ENCODE data around the gene FBN3.
A peak's percentile ranks its signal among the peaks of the same experiment; 100 is the strongest.

Gene FBN3

DNA sequence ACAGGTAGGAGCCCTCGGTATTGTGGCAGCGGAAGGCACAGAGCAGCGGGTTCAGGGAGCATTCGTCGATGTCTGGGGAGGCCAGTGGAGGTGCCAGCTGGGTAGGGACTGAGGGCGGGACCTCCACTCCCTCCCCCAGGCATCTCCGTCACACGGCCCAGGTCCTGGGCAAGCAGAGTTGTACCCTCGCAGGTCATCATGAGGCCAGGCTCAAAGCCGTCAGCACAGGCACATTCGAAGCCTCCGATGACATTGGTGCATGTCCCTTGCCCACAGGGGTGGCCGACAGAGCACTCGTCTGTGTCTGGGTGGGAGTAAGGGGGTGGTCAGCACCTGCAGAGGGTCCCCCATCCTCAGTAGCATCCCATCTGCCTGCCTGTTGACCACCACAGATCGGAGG is 61.5 kb downstream of the FBN3 start (continued):
- TF ChIP-seq, protein P1, sequence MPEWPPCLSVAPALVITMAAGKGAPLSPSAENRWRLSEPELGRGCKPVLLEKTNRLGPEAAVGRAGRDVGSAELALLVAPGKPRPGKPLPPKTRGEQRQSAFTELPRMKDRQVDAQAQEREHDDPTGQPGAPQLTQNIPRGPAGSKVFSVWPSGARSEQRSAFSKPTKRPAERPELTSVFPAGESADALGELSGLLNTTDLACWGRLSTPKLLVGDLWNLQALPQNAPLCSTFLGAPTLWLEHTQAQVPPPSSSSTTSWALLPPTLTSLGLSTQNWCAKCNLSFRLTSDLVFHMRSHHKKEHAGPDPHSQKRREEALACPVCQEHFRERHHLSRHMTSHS (tag by site-specific recombination; IDR thresholded peaks at IDR 0.05), result no peak
- no peak for TF ChIP-seq ZNF184 (tag by site-specific recombination; IDR thresholded peaks at IDR 0.05)
- TF ChIP-seq ZSCAN5A (tag by site-specific recombination; IDR thresholded peaks at IDR 0.05), result no peak
- no peak for TF ChIP-seq ZNF624 (tag by site-specific recombination; IDR thresholded peaks at IDR 0.05)
- TF ChIP-seq ZNF16 (tag by site-specific recombination; IDR thresholded peaks at IDR 0.05; ENCODE audit: low read depth), result no peak
- TF ChIP-seq ZNF292 (tag by site-specific recombination; IDR thresholded peaks at IDR 0.05; ENCODE audit: borderline replicate concordance, low read depth), result no peak
- no peak for TF ChIP-seq ZFP41 (tag by site-specific recombination; IDR thresholded peaks at IDR 0.05; ENCODE audit: borderline replicate concordance)
- TF ChIP-seq ZNF580 (tag by site-specific recombination; IDR thresholded peaks at IDR 0.05), result no peak
- no peak for TF ChIP-seq KLF10 (tag by site-specific recombination; IDR thresholded peaks at IDR 0.05)
- TF ChIP-seq ZNF501 (tag by site-specific recombination; IDR thresholded peaks at IDR 0.05), result no peak

DNA sequence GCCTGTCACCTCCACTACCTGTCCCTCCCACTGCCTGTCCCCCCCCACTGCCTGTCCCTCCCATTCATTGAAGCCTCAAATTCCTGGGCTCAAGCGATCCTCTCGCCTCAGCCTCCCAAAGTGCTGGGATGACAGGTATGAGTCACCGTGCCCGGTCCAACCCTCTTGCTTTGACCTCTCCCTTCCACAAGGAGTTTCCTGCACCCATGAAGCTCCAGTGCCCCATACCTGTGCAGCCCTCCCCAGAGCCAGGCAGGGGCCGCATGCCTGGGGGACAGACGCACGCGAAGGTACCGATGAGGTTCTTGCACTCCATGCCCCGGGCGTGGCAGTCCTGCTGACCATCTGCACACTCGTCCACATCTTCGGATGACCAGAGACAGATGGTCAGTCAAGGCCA is 62.5 kb downstream of the FBN3 start:
- Histone ChIP-seq H3K36me3 (ENCODE audit: control insufficient read depth in 2 of 2, insufficient read depth in 1 of 2, low read length in 2 of 2) (no peaks in the 10 kb centered on the region), H3K4me1 (ENCODE audit: control insufficient read depth, insufficient read depth, low read length) (no peaks in the 10 kb centered on the region), H3K27ac (ENCODE audit: extremely low read depth, low read depth, low read length) (no peak overlapping the region), H3K9me3 (ENCODE audit: control insufficient read depth, insufficient read depth, low read depth, low read length) (no peaks in the 10 kb centered on the region), H3K4me3 (ENCODE audit: low read depth, low read length) (no peak overlapping the region)
- ChIA-PET CTCF (interaction anchor here (0.7 to 1.3 kb wide), 2 partner anchors 18 to 85 kb away, joined by 3 to 5 read pairs; no protein-coding TSS in a partner anchor), POLR2A (no interaction called here)
- TF ChIP-seq ZNF514 (tag by site-specific recombination; IDR thresholded peaks at IDR 0.05) (no peak), ZNF639 (tag by site-specific recombination; IDR thresholded peaks at IDR 0.05) (no peak), ZNF677 (tag by site-specific recombination; IDR thresholded peaks at IDR 0.05) (no peak), PBX3 (CRISPR knock-in tag; IDR thresholded peaks at IDR 0.05) (no peak), ZNF530 (tag by site-specific recombination; IDR thresholded peaks at IDR 0.05; ENCODE audit: low read depth) (no peak), ZNF19 (tag by site-specific recombination; IDR thresholded peaks at IDR 0.05; ENCODE audit: low read depth) (no peak), ZNF266 (tag by site-specific recombination; IDR thresholded peaks at IDR 0.05; ENCODE audit: low read depth) (no peak)

DNA sequence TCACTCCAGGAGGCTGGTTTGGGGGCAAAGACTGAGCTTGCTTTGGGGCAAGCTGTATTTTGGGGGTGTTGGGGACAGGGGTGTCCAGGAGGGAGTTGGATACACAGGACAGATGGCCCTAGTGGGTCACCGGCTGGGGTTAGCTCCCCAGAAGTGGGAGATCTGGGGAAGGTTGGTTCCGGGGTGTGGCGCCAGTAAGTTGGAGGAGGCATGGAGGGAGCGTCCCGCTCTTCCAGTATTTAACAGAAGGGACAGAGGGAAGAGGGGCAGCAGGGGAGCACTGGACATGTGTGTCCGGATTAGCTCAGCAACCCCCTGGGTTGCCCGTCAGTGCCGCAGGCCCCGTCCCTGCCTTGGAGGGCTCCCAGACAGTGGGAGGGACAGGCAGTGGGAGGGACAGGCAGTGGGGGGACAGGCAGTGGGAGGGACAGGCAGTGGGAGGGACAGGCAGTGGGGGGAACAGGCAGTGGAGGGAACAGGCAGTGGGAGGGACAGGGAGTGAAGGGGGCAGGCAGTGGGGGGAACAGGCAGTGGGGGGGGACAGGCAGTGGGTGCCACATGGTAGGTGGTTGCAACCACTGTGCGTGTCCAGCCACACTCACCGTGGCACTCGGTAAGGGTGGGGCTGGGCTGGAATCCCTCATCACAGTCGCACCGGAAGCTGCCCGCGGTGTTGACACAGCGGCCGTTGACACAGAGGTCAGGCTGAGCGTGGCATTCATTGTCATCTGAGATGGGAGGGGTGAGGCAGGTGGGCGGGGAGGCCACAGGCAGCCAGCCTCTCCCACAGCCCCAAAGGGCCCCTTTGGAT is 63.6 kb downstream of the FBN3 start:
- ChIA-PET CTCF (interaction anchor here (0.7 to 1.3 kb wide), 2 partner anchors 17 to 84 kb away, joined by 3 to 5 read pairs; no protein-coding TSS in a partner anchor), POLR2A (no interaction called here)
- Histone ChIP-seq H3K4me3 (ENCODE audit: low read depth, low read length) (no peak overlapping the region), H3K4me1 (ENCODE audit: control insufficient read depth, insufficient read depth, low read length) (no peaks in the 10 kb centered on the region), H3K9me3 (ENCODE audit: control insufficient read depth, insufficient read depth, low read depth, low read length) (no peaks in the 10 kb centered on the region), H3K36me3 (ENCODE audit: control insufficient read depth in 2 of 2, insufficient read depth in 1 of 2, low read length in 2 of 2) (no peaks in the 10 kb centered on the region), H3K27ac (ENCODE audit: extremely low read depth, low read depth, low read length) (no peak overlapping the region)
- TF ChIP-seq ZNF221 (tag by site-specific recombination; IDR thresholded peaks at IDR 0.05; ENCODE audit: borderline replicate concordance) (no peak), BCL11B (tag by site-specific recombination; IDR thresholded peaks at IDR 0.05; ENCODE audit: low read depth) (no peak), KLF1 (tag by site-specific recombination; IDR thresholded peaks at IDR 0.05) (peak; percentile 85), GLIS1 (tag by site-specific recombination; IDR thresholded peaks at IDR 0.05) (peak; percentile 77), ZNF843 (tag by site-specific recombination; IDR thresholded peaks at IDR 0.05) (no peak), MYNN (tag by site-specific recombination; IDR thresholded peaks at IDR 0.05; ENCODE audit: borderline replicate concordance) (no peak), ZBTB20 (tag by site-specific recombination; IDR thresholded peaks at IDR 0.05) (no peak), ZNF114 (tag by site-specific recombination; IDR thresholded peaks at IDR 0.05) (no peak), ZNF202 (tag by site-specific recombination; IDR thresholded peaks at IDR 0.05; ENCODE audit: borderline replicate concordance) (no peak), ZNF211 (tag by site-specific recombination; IDR thresholded peaks at IDR 0.05; ENCODE audit: low read depth) (no peak), ZNF335 (tag by site-specific recombination; conservative IDR thresholded peaks at IDR 0.05) (no peak), ZIC2 (tag by site-specific recombination; IDR thresholded peaks at IDR 0.05) (peak; percentile 88), ZNF473 (tag by site-specific recombination; IDR thresholded peaks at IDR 0.05) (no peak)

All from HEK293 (cell line).